Keratinocyte (primary cell): ENCODE results near the gene MT2A. TPM values are rescaled to one million over a fixed set of nuclear protein-coding genes. Genes with fewer than 3 reads are reported as not detected.

Experiments
- DNase-seq: peaks from one replicate; pipeline ENCODE4 v3.0.0-alpha.2; 2011; ENCODE audit warnings: low read depth, missing footprints, low spot score
- FAIRE-seq: peaks from 2 replicates; lab custom pipeline; 2011; peaks lifted over from hg19 to GRCh38; lab: Jason Lieb, UNC
- H2AFZ ChIP-seq: 2 replicates; pipeline ENCODE4 v1.6.0; 2012; ENCODE audit warnings: low read length, control low read depth, inconsistent platforms; ENCODE audit not compliant: control insufficient read depth
- H3K27ac ChIP-seq: 2 replicates; pipeline ENCODE4 v1.5.1; 2011; ENCODE audit warnings: low read length; ENCODE audit not compliant: control insufficient read depth, insufficient read depth
- H3K27me3 ChIP-seq: 3 replicates; pipeline ENCODE4 v1.6.0; 2011; ENCODE audit warnings: low read length; ENCODE audit not compliant: control insufficient read depth, insufficient read depth; ENCODE audit errors: extremely low read depth
- H3K36me3 ChIP-seq, 2 experiments: 2 replicates in 1 of 2; 3 replicates in 1 of 2; pipeline ENCODE4 v1.5.1; 2011; ENCODE audit warnings: low read length in 2 of 2, mild to moderate bottlenecking in 1 of 2; ENCODE audit not compliant: control insufficient read depth in 2 of 2, insufficient read depth in 2 of 2; ENCODE audit errors: extremely low read depth in 1 of 2
- H3K4me1 ChIP-seq: 3 replicates; pipeline ENCODE4 v1.5.1; 2011; ENCODE audit warnings: low read length; ENCODE audit not compliant: control insufficient read depth, insufficient read depth; ENCODE audit errors: extremely low read depth
- H3K4me2 ChIP-seq: 3 replicates; pipeline ENCODE4 v1.6.0; 2011; ENCODE audit warnings: low read depth, low read length; ENCODE audit not compliant: control insufficient read depth, insufficient read depth; ENCODE audit errors: extremely low read depth
- H3K4me3 ChIP-seq, 3 experiments: fragments of 200-600 bp in 1 of 3; sonication (generic) in 1 of 3; 2 replicates in 2 of 3; 3 replicates in 1 of 3; pipeline ENCODE4 v1.5.1; 2011 to 2016; ENCODE audit warnings: low read length in 3 of 3, mild to moderate bottlenecking in 3 of 3, control low read depth in 2 of 3, inconsistent platforms in 1 of 3, low read depth in 1 of 3, mixed read lengths in 1 of 3, mixed run types in 1 of 3, moderate library complexity in 1 of 3; ENCODE audit not compliant: control insufficient read depth in 2 of 3, insufficient read depth in 2 of 3; ENCODE audit errors: extremely low read depth in 1 of 3
- H3K79me2 ChIP-seq: 2 replicates; pipeline ENCODE4 v1.6.0; 2012; ENCODE audit warnings: low read length; ENCODE audit not compliant: control insufficient read depth, insufficient read depth
- H3K9ac ChIP-seq: 3 replicates; pipeline ENCODE4 v1.6.0; 2011; ENCODE audit warnings: low read length; ENCODE audit not compliant: control insufficient read depth, insufficient read depth; ENCODE audit errors: extremely low read depth
- H3K9me1 ChIP-seq: 3 replicates; pipeline ENCODE4 v1.6.0; 2011; ENCODE audit warnings: low read length; ENCODE audit not compliant: control insufficient read depth, insufficient read depth; ENCODE audit errors: extremely low read depth
- H3K9me3 ChIP-seq: 2 replicates; pipeline ENCODE4 v1.5.1; 2012; ENCODE audit warnings: low read depth, low read length; ENCODE audit not compliant: control insufficient read depth
- H4K20me1 ChIP-seq: 3 replicates; pipeline ENCODE4 v1.6.0; 2011; ENCODE audit warnings: low read length; ENCODE audit not compliant: control insufficient read depth, insufficient read depth; ENCODE audit errors: extremely low read depth
- CTCF ChIP-seq, 3 experiments: IDR thresholded peaks in 1 of 3; conservative IDR thresholded peaks in 1 of 3; optimal IDR thresholded peaks in 1 of 3; 2 replicates in 2 of 3; 3 replicates in 1 of 3; pipeline versions ENCODE3 to v1.5.1; 2011; ENCODE audit warnings: low read length in 3 of 3, mild to moderate bottlenecking in 3 of 3, moderate library complexity in 2 of 3, control low read depth in 1 of 3, inconsistent platforms in 1 of 3; ENCODE audit not compliant: insufficient read depth in 2 of 3; ENCODE audit errors: extremely low read depth in 1 of 3
- EZH2 ChIP-seq: IDR thresholded peaks from one replicate; pipeline ENCODE4 v1.6.1; 2012; ENCODE audit warnings: inconsistent platforms, mild to moderate bottlenecking, low read length, moderate library complexity
- dilution Hi-C: fragments of 300-500 bp; cut with MboI; formaldehyde crosslinking; loops from one replicate; pipeline ENCODE4 v1.7.0; 2020; ENCODE audit warnings: low sequenced_read_pairs; ENCODE audit not compliant: extremely low pct_ligation_motif_present
- polyA plus RNA-seq, 5 experiments: library from polyadenylated mRNA; depleted of rRNA in 3 of 5; stranded (reverse) in 3 of 5; stranded (forward) in 1 of 5; unstranded in 1 of 5; fragments of >200 nt; gene quantifications; 1 replicate in 1 of 5; 2 replicates in 3 of 5; 3 replicates in 1 of 5; pipeline versions ENCODE4 v1.2.1 to v1.2.3, GENCODE V29; 2011 to 2012; ENCODE audit warnings: missing spikeins in 2 of 5, low read depth in 1 of 5, low replicate concordance in 1 of 5

MT2A gene
- polyA plus RNA-seq, 1 donor (not counting 4 experiments of a cell fraction or from before 2014, with no cell fraction given) = 990 TPM

DNA sequence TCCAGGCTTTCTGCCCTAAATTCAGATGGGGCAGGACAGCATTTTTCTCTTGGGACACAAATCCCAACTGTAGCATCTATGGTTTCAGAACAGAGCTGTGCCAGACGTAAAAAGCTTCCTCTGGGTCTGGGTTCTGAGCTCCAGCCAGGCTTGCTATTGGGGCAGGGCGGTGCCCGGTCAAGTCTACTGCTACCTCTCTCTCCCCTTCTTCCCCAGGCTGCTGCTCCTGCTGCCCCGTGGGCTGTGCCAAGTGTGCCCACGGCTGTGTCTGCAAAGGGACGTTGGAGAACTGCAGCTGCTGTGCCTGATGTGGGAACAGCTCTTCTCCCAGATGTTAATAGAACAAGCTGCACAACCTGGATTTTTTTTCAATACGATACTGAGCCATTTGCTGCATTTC lies 25.2 kb downstream of the MT2A start:
- no peak overlapping the region for H3K4me2 ChIP-seq
- FAIRE-seq (no peak), DNase-seq (no peak)
- TF ChIP-seq EZH2 = peak; percentile 17
- no peak for TF ChIP-seq CTCF (optimal IDR thresholded peaks at IDR 0.05 in 1 of 3, IDR thresholded peaks at IDR 0.05 in 1 of 3, conservative IDR thresholded peaks at IDR 0.05 in 1 of 3; ENCODE audit: extremely low read depth in 1 of 3, insufficient read depth in 2 of 3, low read length in 3 of 3)
- H4K20me1 ChIP-seq = peaks cover 1% of the 10 kb centered on the region
- H3K27me3 ChIP-seq = peaks cover 52% of the 10 kb centered on the region
- H3K36me3 ChIP-seq = no peaks in the 10 kb centered on the region
- H3K9me1 ChIP-seq = no peaks in the 10 kb centered on the region
- dilution Hi-C loops = no loop called here
- peaks cover 4% of the 10 kb centered on the region for H3K4me1 ChIP-seq
- H3K79me2 ChIP-seq = no peaks in the 10 kb centered on the region
- no peak overlapping the region for H3K9ac ChIP-seq
- H3K27ac ChIP-seq = no peak overlapping the region
- H3K4me3 ChIP-seq = no peak overlapping the region
- no peaks in the 10 kb centered on the region for H3K9me3 ChIP-seq
- no peak overlapping the region for H2AFZ ChIP-seq

DNA sequence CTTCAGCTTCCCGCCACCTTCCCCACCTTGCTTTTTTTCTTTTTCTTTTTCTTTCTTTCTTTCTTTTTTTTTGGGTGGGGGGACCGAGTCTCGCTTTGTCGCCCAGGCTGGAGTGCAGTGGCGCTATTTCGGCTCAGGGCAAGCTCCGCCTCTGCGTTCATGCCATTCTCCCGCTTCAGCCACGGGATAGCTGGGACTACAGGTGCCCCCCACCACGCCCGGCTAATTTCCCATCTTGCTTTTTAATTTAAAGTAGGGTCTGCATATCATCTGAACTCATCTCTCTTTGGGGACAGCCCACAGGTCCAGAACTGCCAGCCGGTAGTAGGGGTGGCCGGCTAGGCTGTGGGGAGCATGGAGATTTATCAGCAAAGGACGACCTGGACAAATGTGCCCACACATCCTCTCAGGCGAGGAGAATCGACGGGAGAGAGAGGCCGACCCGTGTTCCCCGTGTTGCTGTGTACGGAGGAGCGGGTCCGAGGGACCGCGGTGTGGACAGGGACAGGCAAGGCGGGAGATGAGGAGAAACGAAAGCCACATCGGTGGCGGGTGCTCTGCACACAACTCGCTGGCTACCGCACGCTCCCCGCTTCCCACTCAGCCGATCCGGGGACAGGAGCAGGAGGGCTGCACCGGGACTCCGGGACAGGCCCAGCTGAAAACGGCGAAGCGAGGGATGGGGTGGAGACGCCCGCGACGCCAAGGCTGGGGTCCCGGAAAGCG lies 26.5 kb downstream of the MT2A start:
- Histone ChIP-seq H3K79me2 (no peaks in the 10 kb centered on the region), H3K9me3 (no peaks in the 10 kb centered on the region), H3K9ac (no peak overlapping the region), H3K4me2 (no peak overlapping the region), H2AFZ (no peak overlapping the region), H3K4me1 (peaks cover 4% of the 10 kb centered on the region), H3K27ac (no peak overlapping the region), H3K9me1 (no peaks in the 10 kb centered on the region), H3K4me3 (no peak overlapping the region), H4K20me1 (no peaks in the 10 kb centered on the region), H3K36me3 (no peaks in the 10 kb centered on the region), H3K27me3 (peaks cover 60% of the 10 kb centered on the region)
- DNase-seq = no peak
- no peak for TF ChIP-seq EZH2
- no peak for TF ChIP-seq CTCF (optimal IDR thresholded peaks at IDR 0.05 in 1 of 3, IDR thresholded peaks at IDR 0.05 in 1 of 3, conservative IDR thresholded peaks at IDR 0.05 in 1 of 3; ENCODE audit: extremely low read depth in 1 of 3, insufficient read depth in 2 of 3, low read length in 3 of 3)
- no peak for FAIRE-seq
- dilution Hi-C loops = no loop called here
